SK-N-SH (cell line): ENCODE results near the gene JAG1. TPM values are rescaled to one million over a fixed set of nuclear protein-coding genes. Genes with fewer than 3 reads are reported as not detected.

Experiments used
- CTCF ChIA-PET: fragments of 300-600, 350-600 bp; formaldehyde crosslinking; extraction: SDS; loops from one replicate; lab custom pipeline; 2021; lab: Yijun Ruan, JAX
- POLR2A ChIA-PET: fragments of 350-600 bp; sonication (Branson Sonifier 250); formaldehyde crosslinking; extraction: SDS; loops from one replicate; lab custom pipeline; 2020; ENCODE audit warnings: antibody characterized with exemption, inconsistent platforms; lab: Yijun Ruan, JAX
- DNase-seq: peaks from one replicate; pipeline ENCODE4 v3.0.0; 2012
- H2AFZ ChIP-seq: fragments of 200-600 bp; sonication (generic); 2 replicates; pipeline ENCODE4 v1.8.1; 2016; ENCODE audit warnings: antibody characterized with exemption, mild to moderate bottlenecking, low read depth
- H3F3A ChIP-seq: fragments of 200-600 bp; sonication (generic); replicated peaks from 2 replicates; pipeline ENCODE3; 2016; ENCODE audit warnings: antibody characterized with exemption, mild to moderate bottlenecking; ENCODE audit not compliant: insufficient read depth
- H3K27ac ChIP-seq, 2 experiments: fragments of 200-500 bp in 1 of 2; fragments of 200-600 bp in 1 of 2; sonication (Bioruptor generic) in 1 of 2; sonication (generic), shearing (Covaris generic) in 1 of 2; 2 replicates each; pipeline versions ENCODE4 v1.5.1 to v1.6.1; 2014 to 2016; ENCODE audit warnings: low read depth in 2 of 2, inconsistent platforms in 1 of 2, low read length in 1 of 2, mild to moderate bottlenecking in 1 of 2, mixed read lengths in 1 of 2
- H3K27me3 ChIP-seq: fragments of 200-600 bp; sonication (generic), shearing (Covaris generic); 2 replicates; pipeline ENCODE4 v1.6.1; 2016; ENCODE audit warnings: mixed run types; ENCODE audit not compliant: insufficient read depth
- H3K36me3 ChIP-seq, 2 experiments: fragments of 200-500 bp in 1 of 2; fragments of 200-600 bp in 1 of 2; sonication (Bioruptor generic) in 1 of 2; sonication (generic) in 1 of 2; replicated peaks in 1 of 2; 2 replicates each; pipeline versions ENCODE3 to v1.5.1; 2014 to 2016; ENCODE audit warnings: low read length in 1 of 2, mild to moderate bottlenecking in 1 of 2; ENCODE audit not compliant: insufficient read depth in 2 of 2, control insufficient read depth in 1 of 2
- H3K4me1 ChIP-seq, 2 experiments: fragments of 200-500 bp in 1 of 2; fragments of 200-600 bp in 1 of 2; sonication (Bioruptor generic) in 1 of 2; sonication (generic), shearing (Covaris generic) in 1 of 2; 2 replicates each; pipeline versions ENCODE4 v1.5.1 to v1.6.1; 2014 to 2016; ENCODE audit warnings: low read depth in 1 of 2, low read length in 1 of 2, mixed run types in 1 of 2; ENCODE audit not compliant: insufficient read depth in 2 of 2, control insufficient read depth in 1 of 2
- H3K4me2 ChIP-seq: fragments of 200-600 bp; sonication (generic), shearing (Covaris generic); 2 replicates; pipeline ENCODE4 v1.6.1; 2017; ENCODE audit warnings: mixed run types
- H3K4me3 ChIP-seq, 2 experiments: fragments of 200-500 bp in 1 of 2; fragments of 200-600 bp in 1 of 2; sonication (Bioruptor generic) in 1 of 2; sonication (generic), shearing (Covaris generic) in 1 of 2; 2 replicates each; pipeline versions ENCODE4 v1.5.1 to v1.8.1; 2014 to 2016; ENCODE audit warnings: low read depth in 2 of 2, inconsistent platforms in 1 of 2, low read length in 1 of 2, mild to moderate bottlenecking in 1 of 2, mixed read lengths in 1 of 2, moderate library complexity in 1 of 2
- H3K79me2 ChIP-seq: fragments of 200-600 bp; sonication (generic); 2 replicates; pipeline ENCODE4 v1.8.1; 2017; ENCODE audit warnings: mild to moderate bottlenecking; ENCODE audit not compliant: insufficient read depth
- H3K9ac ChIP-seq: fragments of 200-600 bp; sonication (generic); 2 replicates; pipeline ENCODE4 v1.6.1; 2017; ENCODE audit warnings: mixed run types
- H3K9me2 ChIP-seq: fragments of 200-600 bp; sonication (generic); 2 replicates; pipeline ENCODE4 v1.6.1; 2017; ENCODE audit warnings: mixed run types
- H3K9me3 ChIP-seq: fragments of 200-600 bp; sonication (generic); 2 replicates; pipeline ENCODE4 v1.6.1; 2017; ENCODE audit warnings: mixed run types, mild to moderate bottlenecking, moderate library complexity
- H4K20me1 ChIP-seq: fragments of 200-600 bp; sonication (generic); 2 replicates; pipeline ENCODE4 v1.6.1; 2017; ENCODE audit warnings: mild to moderate bottlenecking, mixed run types; ENCODE audit not compliant: insufficient read depth
- CHD2 ChIP-seq: fragments of 150-350 bp; IDR thresholded peaks from 2 replicates; pipeline ENCODE4 v1.6.1; 2018; ENCODE audit warnings: low read length; ENCODE audit not compliant: partially characterized antibody
- CTCF ChIP-seq: fragments of 200-600 bp; sonication (generic); IDR thresholded peaks from 2 replicates; pipeline ENCODE4 v1.6.1; 2017; ENCODE audit warnings: antibody characterized with exemption, mild to moderate bottlenecking, moderate library complexity
- EZH2phosphoT487 ChIP-seq: fragments of 200-600 bp; sonication (generic); IDR thresholded peaks from 2 replicates; pipeline ENCODE4 v1.6.1; 2017; ENCODE audit warnings: low read depth, mixed run types, mild to moderate bottlenecking, antibody characterized with exemption, moderate library complexity, borderline replicate concordance
- FOXM1 ChIP-seq: IDR thresholded peaks from 2 replicates; pipeline ENCODE4 v1.4.0; 2012; ENCODE audit warnings: low read depth, mild to moderate bottlenecking
- IRF3 ChIP-seq: fragments of 150-350 bp; IDR thresholded peaks from 2 replicates; pipeline ENCODE4 v1.6.1; 2016; ENCODE audit warnings: mild to moderate bottlenecking, low read depth, low read length
- REST ChIP-seq: IDR thresholded peaks from 2 replicates; pipeline ENCODE4 v1.6.1; 2012; ENCODE audit warnings: mild to moderate bottlenecking, low read depth, low read length, moderate library complexity
- SIN3A ChIP-seq: IDR thresholded peaks from 2 replicates; pipeline ENCODE4 v1.6.1; 2012; ENCODE audit warnings: low read depth, mild to moderate bottlenecking, low read length, moderate library complexity, borderline replicate concordance
- SMC3 ChIP-seq: IDR thresholded peaks from 2 replicates; pipeline ENCODE4 v1.6.1; 2012; ENCODE audit warnings: low read depth, low read length, improper control_type of control experiment
- USF1 ChIP-seq: IDR thresholded peaks from 2 replicates; pipeline ENCODE4 v1.4.0; 2012; ENCODE audit warnings: low read depth, borderline replicate concordance
- YY1 ChIP-seq: IDR thresholded peaks from 2 replicates; pipeline ENCODE4 v1.4.0; 2012; ENCODE audit warnings: low read depth, mild to moderate bottlenecking
- WGBS: methylation state at CpG from one replicate; pipeline ENCODE4 v1.1.6; 2017; ENCODE audit warnings: low lambda C conversion rate; 5-methylcytosine and 5-hydroxymethylcytosine counted together
- polyA plus RNA-seq, 3 experiments: library from polyadenylated mRNA; depleted of rRNA; stranded (reverse); fragments of >200 nt; gene quantifications; 2 replicates each; pipeline ENCODE4 v1.2.3, GENCODE V29; 2012

JAG1 gene
- polyA plus RNA-seq, 1 of the 3 experiments (the other 2 are of a cell fraction) = 6.0 TPM

- H3K79me2 ChIP-seq = no peaks in the 10 kb centered on the region
- TF ChIP-seq EZH2phosphoT487 (no peak), REST (no peak), FOXM1 (no peak), YY1 (no peak), CHD2 (no peak), SMC3 (no peak), SIN3A (no peak), IRF3 (no peak), CTCF (no peak), USF1 (no peak)
- ChIA-PET CTCF (interaction anchor here (1.3 kb wide), 1 partner anchor 14 kb away, joined by 3 read pairs; no protein-coding TSS in a partner anchor), POLR2A (no interaction called here)
- H3K4me3 ChIP-seq = no peak overlapping the region
- H2AFZ ChIP-seq = no peak overlapping the region
- H3K9me2 ChIP-seq = no peaks in the 10 kb centered on the region
- H3K36me3 ChIP-seq = peaks cover 0 to 8% of the 10 kb centered on the region in 2 experiments
- H4K20me1 ChIP-seq = no peaks in the 10 kb centered on the region
- no peak overlapping the region for H3K4me2 ChIP-seq
- H3K9me3 ChIP-seq = no peaks in the 10 kb centered on the region
- no peak overlapping the region for H3K9ac ChIP-seq
- peaks cover 3 to 6% of the 10 kb centered on the region in 2 experiments for H3K4me1 ChIP-seq
- no peak for DNase-seq
- H3K27me3 ChIP-seq = no peaks in the 10 kb centered on the region
- H3K27ac ChIP-seq = peak overlapping the region in 1 of 2 experiments; percentile 77; a peak in 1 of 4 replicates
- 49% methylated on average over 4 of the region's 4 CpGs for WGBS
- peaks cover 30% of the 10 kb centered on the region for H3F3A ChIP-seq
Observed at GRCh38 chr20:10596710-10597121, 77.1 kb downstream of the JAG1 start.
